Measurements from ENCODE around the gene PSMF1.
"Not testable (repeated sequence)": the region's sequence is repeated elsewhere in the genome, so short reads cannot be mapped to it uniquely, and the experiment has no call there.

Gene PSMF1

GRCh38 chr20:1210501-1210900, 92.1 kb downstream of the PSMF1 start:
- H3K27ac ChIP-seq, result no peak overlapping the region
- TF ChIP-seq, protein P1, sequence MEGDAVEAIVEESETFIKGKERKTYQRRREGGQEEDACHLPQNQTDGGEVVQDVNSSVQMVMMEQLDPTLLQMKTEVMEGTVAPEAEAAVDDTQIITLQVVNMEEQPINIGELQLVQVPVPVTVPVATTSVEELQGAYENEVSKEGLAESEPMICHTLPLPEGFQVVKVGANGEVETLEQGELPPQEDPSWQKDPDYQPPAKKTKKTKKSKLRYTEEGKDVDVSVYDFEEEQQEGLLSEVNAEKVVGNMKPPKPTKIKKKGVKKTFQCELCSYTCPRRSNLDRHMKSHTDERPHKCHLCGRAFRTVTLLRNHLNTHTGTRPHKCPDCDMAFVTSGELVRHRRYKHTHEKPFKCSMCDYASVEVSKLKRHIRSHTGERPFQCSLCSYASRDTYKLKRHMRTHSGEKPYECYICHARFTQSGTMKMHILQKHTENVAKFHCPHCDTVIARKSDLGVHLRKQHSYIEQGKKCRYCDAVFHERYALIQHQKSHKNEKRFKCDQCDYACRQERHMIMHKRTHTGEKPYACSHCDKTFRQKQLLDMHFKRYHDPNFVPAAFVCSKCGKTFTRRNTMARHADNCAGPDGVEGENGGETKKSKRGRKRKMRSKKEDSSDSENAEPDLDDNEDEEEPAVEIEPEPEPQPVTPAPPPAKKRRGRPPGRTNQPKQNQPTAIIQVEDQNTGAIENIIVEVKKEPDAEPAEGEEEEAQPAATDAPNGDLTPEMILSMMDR (IDR thresholded peaks at IDR 0.05), result no peak
- no peak overlapping the region for H3K4me3 ChIP-seq
- no peak for DNase-seq (ENCODE audit: low spot score)

- Histone ChIP-seq H3K4me3 (no peak overlapping the region), H3K27ac (no peak overlapping the region)
- TF ChIP-seq, protein P1 (IDR thresholded peaks at IDR 0.05), result no peak
- no peak for DNase-seq (ENCODE audit: low spot score)
These were observed 93.6 kb downstream of the PSMF1 start for GRCh38 chr20:1212023-1212422.

DNA sequence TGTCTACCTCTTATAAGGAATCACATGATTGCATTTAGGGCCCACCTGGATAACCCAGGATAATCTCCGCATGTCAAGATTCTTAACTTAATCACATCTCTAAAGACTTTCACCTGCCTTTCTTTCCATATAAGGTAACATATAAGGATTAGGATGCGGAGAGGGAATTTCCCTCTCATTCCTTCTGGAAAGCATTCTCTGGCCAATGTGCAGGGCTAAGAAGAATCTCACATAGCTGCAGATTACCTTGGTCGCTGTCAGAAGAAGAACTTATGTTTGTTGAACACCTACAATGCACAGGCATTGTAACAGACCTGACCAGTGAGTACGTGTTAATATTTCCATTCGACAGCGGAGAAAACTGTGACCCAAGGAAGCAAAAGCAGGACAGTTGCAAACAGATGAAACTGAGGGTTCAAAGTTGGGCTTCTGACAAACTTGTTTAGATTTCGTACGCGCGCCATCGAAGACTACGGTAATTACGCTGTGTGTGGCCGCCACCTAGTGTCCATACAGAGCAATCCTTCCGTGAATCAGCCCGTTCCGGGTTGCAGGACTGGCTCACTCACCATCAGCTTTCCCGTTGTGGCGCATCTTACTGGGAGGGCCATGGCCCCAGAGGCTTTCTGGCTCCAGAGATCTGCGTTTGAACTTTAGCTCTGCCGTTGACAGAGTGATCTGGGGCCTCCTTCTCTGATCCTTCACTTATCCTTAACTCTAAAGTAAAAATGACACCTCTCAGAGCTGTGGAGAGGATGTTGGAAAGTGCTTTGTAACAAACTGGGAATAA, 94.4 kb downstream of the PSMF1 start:
- Histone ChIP-seq H3K4me3 (peak overlapping the region; percentile 17), H3K27ac (no peak overlapping the region)
- no peak for DNase-seq (ENCODE audit: low spot score)
- TF ChIP-seq, protein P1 (IDR thresholded peaks at IDR 0.05), result peak; percentile 76

DNA sequence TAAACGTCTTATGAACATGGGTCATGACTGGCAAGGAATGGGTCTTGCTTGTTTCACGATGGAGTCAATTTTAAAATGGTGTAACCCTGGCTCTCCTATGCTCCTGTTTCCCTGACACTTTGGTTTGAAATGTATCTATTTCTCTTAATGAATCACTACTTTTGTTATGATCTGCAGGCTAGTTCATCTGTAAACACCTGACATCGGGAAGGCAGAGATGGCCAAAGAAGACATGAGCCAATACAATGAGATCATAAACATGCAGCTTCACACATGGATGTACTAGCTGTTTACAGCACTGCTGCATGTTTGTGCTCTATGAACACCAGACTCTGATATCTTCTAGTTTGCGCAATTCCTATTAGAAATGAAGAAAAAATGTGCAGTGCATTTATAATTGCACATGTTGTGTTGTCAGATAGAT, 96.4 kb downstream of the PSMF1 start:
- no peak overlapping the region for H3K27ac ChIP-seq
- H3K4me3 ChIP-seq, result no peak overlapping the region
- TF ChIP-seq, protein P1 (IDR thresholded peaks at IDR 0.05), result no peak
- DNase-seq (ENCODE audit: low spot score), result no peak

GRCh38 chr20:1215386-1216170, 97.2 kb downstream of the PSMF1 start:
- no peak overlapping the region for H3K27ac ChIP-seq
- no peak for DNase-seq (ENCODE audit: low spot score)
- TF ChIP-seq, protein P1 (IDR thresholded peaks at IDR 0.05), result no peak
- no peak overlapping the region for H3K4me3 ChIP-seq

- not testable (repeated sequence) for H3K27ac ChIP-seq, H3K4me3 ChIP-seq
These were observed 98.4 kb downstream of the PSMF1 start for GRCh38 chr20:1216527-1217427.

More at GRCh38 chr20:1216527-1217427, 98.4 kb downstream of the PSMF1 start:
- DNase-seq (ENCODE audit: low spot score), result not testable (repeated sequence)

Measured in coronary artery (tissue), 2 donors.